Measurements from ENCODE around the gene CALU. TPM values are rescaled to one million over a fixed set of nuclear protein-coding genes. Genes with fewer than 3 reads are reported as not detected.

The CALU gene
- total RNA-seq, 2 donors from 2014 or later, result 204 to 255 TPM

GRCh38 chr7:128783143-128783861, 44.1 kb downstream of the CALU start:
- peak; percentile 30 for ATAC-seq (ENCODE audit: insufficient number of reproducible peaks, low FRiP score, low read depth)
- H3K4me3 ChIP-seq, result no peak overlapping the region
- no peaks in the 10 kb centered on the region for H3K27me3 ChIP-seq (replicated peaks; ENCODE audit: insufficient read depth)
- TF ChIP-seq, protein P1, sequence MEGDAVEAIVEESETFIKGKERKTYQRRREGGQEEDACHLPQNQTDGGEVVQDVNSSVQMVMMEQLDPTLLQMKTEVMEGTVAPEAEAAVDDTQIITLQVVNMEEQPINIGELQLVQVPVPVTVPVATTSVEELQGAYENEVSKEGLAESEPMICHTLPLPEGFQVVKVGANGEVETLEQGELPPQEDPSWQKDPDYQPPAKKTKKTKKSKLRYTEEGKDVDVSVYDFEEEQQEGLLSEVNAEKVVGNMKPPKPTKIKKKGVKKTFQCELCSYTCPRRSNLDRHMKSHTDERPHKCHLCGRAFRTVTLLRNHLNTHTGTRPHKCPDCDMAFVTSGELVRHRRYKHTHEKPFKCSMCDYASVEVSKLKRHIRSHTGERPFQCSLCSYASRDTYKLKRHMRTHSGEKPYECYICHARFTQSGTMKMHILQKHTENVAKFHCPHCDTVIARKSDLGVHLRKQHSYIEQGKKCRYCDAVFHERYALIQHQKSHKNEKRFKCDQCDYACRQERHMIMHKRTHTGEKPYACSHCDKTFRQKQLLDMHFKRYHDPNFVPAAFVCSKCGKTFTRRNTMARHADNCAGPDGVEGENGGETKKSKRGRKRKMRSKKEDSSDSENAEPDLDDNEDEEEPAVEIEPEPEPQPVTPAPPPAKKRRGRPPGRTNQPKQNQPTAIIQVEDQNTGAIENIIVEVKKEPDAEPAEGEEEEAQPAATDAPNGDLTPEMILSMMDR (IDR thresholded peaks at IDR 0.05), result no peak
- H3K27ac ChIP-seq, result peak overlapping the region; percentile 56 to 70
- H3K36me3 ChIP-seq, result no peaks in the 10 kb centered on the region
- peak; percentile 30 for DNase-seq (ENCODE audit: low spot score)
- H3K9me3 ChIP-seq, result no peaks in the 10 kb centered on the region
- H3K4me1 ChIP-seq (ENCODE audit: control insufficient read depth in 1 of 2, low read depth in 2 of 2), result peaks cover 17 to 28% of the 10 kb centered on the region in 2 donors

DNA sequence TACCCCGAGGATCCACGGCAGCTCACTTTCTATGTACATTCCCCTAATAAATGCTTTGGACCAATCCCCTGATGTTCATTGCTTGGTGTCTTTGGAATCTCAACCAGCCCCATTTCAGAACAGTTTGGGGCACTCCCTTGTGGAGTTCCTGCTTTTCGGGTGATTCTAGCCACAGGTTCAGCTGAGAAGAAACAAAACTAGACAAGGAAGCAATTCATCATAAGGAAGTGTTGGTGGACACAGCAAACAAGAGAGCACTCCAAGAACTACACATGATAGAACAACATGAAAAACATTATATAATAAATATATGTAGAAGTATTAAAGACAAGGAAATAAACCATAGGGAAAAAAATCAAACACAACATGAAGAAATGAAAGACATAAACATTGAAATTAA, 46.6 kb downstream of the CALU start:
- Histone ChIP-seq H3K36me3 (no peaks in the 10 kb centered on the region), H3K9me3 (no peaks in the 10 kb centered on the region), H3K4me3 (no peak overlapping the region), H3K27me3 (replicated peaks; ENCODE audit: insufficient read depth) (no peaks in the 10 kb centered on the region), H3K4me1 (ENCODE audit: control insufficient read depth in 1 of 2, low read depth in 2 of 2) (peaks cover 17 to 33% of the 10 kb centered on the region in 2 donors), H3K27ac (no peak overlapping the region)
- no peak for ATAC-seq (ENCODE audit: insufficient number of reproducible peaks, low FRiP score, low read depth)
- no peak for DNase-seq (ENCODE audit: low spot score)
- TF ChIP-seq, protein P1 (IDR thresholded peaks at IDR 0.05), result no peak

DNA sequence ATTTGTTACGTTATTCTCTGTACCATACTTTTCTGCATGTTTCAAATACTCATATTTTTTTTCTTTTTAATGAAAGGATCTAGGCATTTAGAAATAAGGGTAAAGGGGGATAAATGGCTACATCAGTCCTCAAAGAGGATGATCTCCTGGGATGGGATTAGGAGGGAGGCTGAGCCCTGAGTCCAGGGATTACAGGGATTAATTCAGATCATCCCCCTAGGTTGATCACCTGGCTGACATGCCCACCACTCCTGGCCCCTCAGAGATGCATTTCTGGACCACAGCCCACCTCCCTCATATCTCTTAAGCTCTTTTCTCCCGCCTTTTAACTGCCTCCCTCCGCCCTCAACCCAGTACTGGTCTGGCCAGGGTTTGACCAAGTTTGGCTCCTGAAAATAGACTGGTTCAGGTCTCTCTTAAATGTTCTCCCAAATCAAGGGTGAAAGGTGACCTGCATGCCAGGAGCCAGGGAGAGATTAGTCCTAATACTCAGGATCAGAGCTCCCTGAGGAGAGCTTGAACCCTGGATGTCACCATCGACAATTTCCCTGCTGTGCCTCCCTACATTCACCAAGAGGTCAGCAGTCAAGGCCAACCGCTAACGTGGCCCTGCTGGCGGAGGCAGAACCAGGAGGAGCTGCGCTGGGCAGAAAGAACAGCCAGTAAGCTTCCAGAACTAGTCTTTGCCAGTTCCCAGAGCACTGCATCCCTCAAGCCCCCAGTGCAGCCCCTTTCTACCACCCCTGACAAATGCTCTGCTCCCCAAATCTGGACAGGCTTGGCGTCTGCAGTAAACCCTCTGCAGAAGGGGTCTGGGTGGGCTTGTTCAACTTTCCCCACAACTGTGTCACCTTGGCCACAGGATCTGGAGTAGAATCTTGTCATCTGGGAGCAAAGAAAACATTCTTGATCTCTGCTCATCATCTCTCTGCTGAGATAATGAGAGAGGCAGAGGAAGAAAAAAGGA, 49.6 kb downstream of the CALU start:
- TF ChIP-seq, protein P1 (IDR thresholded peaks at IDR 0.05), result no peak
- H3K27me3 ChIP-seq (replicated peaks; ENCODE audit: insufficient read depth), result no peaks in the 10 kb centered on the region
- H3K9me3 ChIP-seq, result no peaks in the 10 kb centered on the region
- no peaks in the 10 kb centered on the region for H3K36me3 ChIP-seq
- H3K27ac ChIP-seq, result no peak overlapping the region
- no peak for DNase-seq (ENCODE audit: low spot score)
- ATAC-seq (ENCODE audit: insufficient number of reproducible peaks, low FRiP score, low read depth), result no peak
- H3K4me1 ChIP-seq (ENCODE audit: control insufficient read depth in 1 of 2, low read depth in 2 of 2), result peaks cover 6 to 24% of the 10 kb centered on the region in 2 donors
- H3K4me3 ChIP-seq, result no peak overlapping the region

GRCh38 chr7:128790315-128791041, 51.3 kb downstream of the CALU start:
- H3K9me3 ChIP-seq, result no peaks in the 10 kb centered on the region
- no peaks in the 10 kb centered on the region for H3K27me3 ChIP-seq (replicated peaks; ENCODE audit: insufficient read depth)
- DNase-seq (ENCODE audit: low spot score) (no peak), ATAC-seq (ENCODE audit: insufficient number of reproducible peaks, low FRiP score, low read depth) (no peak)
- TF ChIP-seq, protein P1 (IDR thresholded peaks at IDR 0.05), result no peak
- peak overlapping the region; percentile 87 for H3K4me3 ChIP-seq
- peak overlapping the region; percentile 30 to 62 for H3K27ac ChIP-seq
- peaks cover 3% of the 10 kb centered on the region for H3K36me3 ChIP-seq
- H3K4me1 ChIP-seq (ENCODE audit: control insufficient read depth in 1 of 2, low read depth in 2 of 2), result peaks cover 6 to 22% of the 10 kb centered on the region in 2 donors

Measured in thoracic aorta (tissue), 2 donors.